GM12878 (cell line): ENCODE data around the gene CRELD2. TPM values are rescaled to one million over a fixed set of nuclear protein-coding genes. Genes with fewer than 3 reads are reported as not detected.
A peak's percentile ranks its signal among the peaks of the same experiment; 100 is the strongest.

Experiments used
- ATAC-seq: fragments of 200-7000 bp; cut with Tn5 transposase; 3 replicates; pipeline ENCODE4 v1.9.1; 2020; ENCODE audit warnings: mild to moderate bottlenecking, moderate library complexity
- BruUV-seq: library from RNA; stranded (reverse); fragments of 400-500 nt; replicated peaks from 2 replicates; lab custom pipeline; 2021; lab: Mats Ljungman, UMichigan
- CTCF ChIA-PET: fragments of 300-600 bp; sonication (Branson Sonifier 250); formaldehyde crosslinking; extraction: SDS; loops from one replicate; lab custom pipeline; 2021; ENCODE audit warnings: inconsistent platforms; lab: Yijun Ruan, JAX
- POLR2A ChIA-PET: fragments of 350-600 bp; formaldehyde crosslinking; extraction: SDS; loops from one replicate; lab custom pipeline; 2021; ENCODE audit warnings: inconsistent platforms; lab: Charles Lee
- RAD21 ChIA-PET: fragments of 300-600 bp; sonication (Branson Sonifier 250); formaldehyde crosslinking; loops from one replicate; lab custom pipeline; 2023; ENCODE audit warnings: antibody characterized with exemption; ENCODE audit not compliant: unreplicated experiment; lab: Charles Lee
- SMC1A ChIA-PET: fragments of 300-600 bp; sonication (Branson Sonifier 250); formaldehyde crosslinking; loops from one replicate; lab custom pipeline; 2023; ENCODE audit not compliant: unreplicated experiment, uncharacterized antibody; lab: Charles Lee
- DNase-seq: peaks from one replicate; pipeline ENCODE4 v3.0.0-alpha.2; 2011; ENCODE audit warnings: low read depth, low spot score
- FAIRE-seq: peaks from 3 replicates; lab custom pipeline; 2011; peaks lifted over from hg19 to GRCh38; lab: Jason Lieb, UNC
- H2AFZ ChIP-seq: 2 replicates; pipeline ENCODE4 v1.6.0; 2011; ENCODE audit warnings: low read depth, low read length, control low read depth; ENCODE audit not compliant: control insufficient read depth
- H3K27ac ChIP-seq: 2 replicates; pipeline ENCODE4 v1.5.1; 2011; ENCODE audit warnings: control low read depth; ENCODE audit not compliant: control insufficient read depth, insufficient read depth
- H3K27me3 ChIP-seq, 2 experiments: replicated peaks in 1 of 2; 2 replicates each; pipeline versions ENCODE4 v1.6.0 to v1.6.1; 2011; ENCODE audit warnings: low read length in 1 of 2; ENCODE audit not compliant: control insufficient read depth in 2 of 2, insufficient read depth in 2 of 2
- H3K36me3 ChIP-seq, 2 experiments: 2 replicates each; pipeline ENCODE4 v1.5.1; 2011; ENCODE audit warnings: low read length in 1 of 2; ENCODE audit not compliant: control insufficient read depth in 2 of 2, insufficient read depth in 2 of 2
- H3K4me1 ChIP-seq: 2 replicates; pipeline ENCODE4 v1.6.1; 2011; ENCODE audit warnings: mild to moderate bottlenecking, low read length, moderate library complexity, mixed read lengths; ENCODE audit not compliant: control insufficient read depth, insufficient read depth
- H3K4me2 ChIP-seq: 2 replicates; pipeline ENCODE4 v1.6.0; 2011; ENCODE audit warnings: control low read depth; ENCODE audit not compliant: control insufficient read depth, insufficient read depth
- H3K4me3 ChIP-seq: fragments of 200-600 bp; sonication (generic); 2 replicates; pipeline ENCODE4 v1.5.1; 2016
- H3K79me2 ChIP-seq: 2 replicates; pipeline ENCODE4 v1.6.0; 2011; ENCODE audit warnings: low read length; ENCODE audit not compliant: control insufficient read depth, insufficient read depth
- H3K9ac ChIP-seq: 2 replicates; pipeline ENCODE4 v1.8.0; 2011; ENCODE audit warnings: low read length, control low read depth, mixed read lengths; ENCODE audit not compliant: control insufficient read depth, insufficient read depth
- H3K9me3 ChIP-seq: replicated peaks from 3 replicates; pipeline ENCODE4 v1.5.1; 2011; ENCODE audit warnings: mild to moderate bottlenecking, low read length; ENCODE audit not compliant: control insufficient read depth, insufficient read depth
- H4K20me1 ChIP-seq: 2 replicates; pipeline ENCODE4 v1.6.0; 2011; ENCODE audit not compliant: control insufficient read depth, insufficient read depth
- BCL11A ChIP-seq: IDR thresholded peaks from 2 replicates; pipeline ENCODE4 v1.6.1; 2011; ENCODE audit warnings: low read depth, low read length
- BHLHE40 ChIP-seq, 2 experiments: fragments of 450-650 bp in 1 of 2; IDR thresholded peaks; 2 replicates each; pipeline ENCODE4 v1.6.1; 2011 to 2017; ENCODE audit warnings: low read depth in 2 of 2, borderline replicate concordance in 1 of 2, improper control_type of control experiment in 1 of 2, low read length in 1 of 2, mild to moderate bottlenecking in 1 of 2
- EGR1 ChIP-seq, 2 experiments: IDR thresholded peaks; 1 replicate in 1 of 2; 2 replicates in 1 of 2; pipeline ENCODE4 v1.6.1; 2011 to 2012; ENCODE audit warnings: low read depth in 2 of 2, low read length in 2 of 2, borderline replicate concordance in 1 of 2, mild to moderate bottlenecking in 1 of 2, moderate library complexity in 1 of 2
- ESRRA ChIP-seq: IDR thresholded peaks from 2 replicates; pipeline ENCODE4 v1.6.1; 2012; ENCODE audit warnings: mild to moderate bottlenecking, low read length, improper control_type of control experiment
- RUNX3 ChIP-seq: IDR thresholded peaks from 2 replicates; pipeline ENCODE4 v1.6.1; 2012; ENCODE audit warnings: low read length, inconsistent platforms
- STAT1 ChIP-seq: fragments of 450-650 bp; conservative IDR thresholded peaks from 2 replicates; pipeline ENCODE4 v1.6.1; 2014; ENCODE audit warnings: antibody characterized with exemption, mild to moderate bottlenecking
- ZBTB11 ChIP-seq: fragments of 450-650 bp; formaldehyde crosslinking; IDR thresholded peaks from 2 replicates; pipeline ENCODE4 v1.5.0; 2022; ENCODE audit warnings: mild to moderate bottlenecking, missing genetic modification characterization
- ZNF207 ChIP-seq: fragments of 450-650 bp; IDR thresholded peaks from 2 replicates; pipeline ENCODE4 v1.6.1; 2014; ENCODE audit warnings: antibody characterized with exemption, mild to moderate bottlenecking, borderline replicate concordance
- ZNF622 ChIP-seq: fragments of 450-650 bp; IDR thresholded peaks from 2 replicates; pipeline ENCODE4 v1.6.1; 2017; ENCODE audit warnings: mild to moderate bottlenecking, inconsistent platforms
- WGBS: methylation state at CpG from one replicate; pipeline ENCODE4 v1.1.6; 2016; ENCODE audit warnings: low lambda C conversion rate; ENCODE audit not compliant: insufficient replicate concordance, insufficient coverage; ENCODE audit errors: missing lambda C conversion rate; 5-methylcytosine and 5-hydroxymethylcytosine counted together
- in situ Hi-C: fragments of 300-500 bp; cut with MboI; formaldehyde crosslinking; loops from 9 replicates; pipeline ENCODE4 v1.14.3; 2018; ENCODE audit warnings: mixed read lengths
- intact Hi-C: fragments of 100-400 bp; cut with micrococcal nuclease; formaldehyde crosslinking; loops from one replicate; pipeline ENCODE4 v1.14.2; 2022; ENCODE audit not compliant: unreplicated experiment
- polyA plus RNA-seq, 11 experiments: library from polyadenylated mRNA; depleted of rRNA in 4 of 11; unstranded in 6 of 11; stranded (reverse) in 5 of 11; fragments of >200 nt; fragmentation: Nextera tagmentation in 4 of 11; fragmentation: Illumina TruSeq in 1 of 11; extraction: Ambion mirVana in 4 of 11; extraction: Trizol in 1 of 11; gene quantifications; 1 replicate in 1 of 11; 2 replicates in 10 of 11; pipeline versions ENCODE4 v1.2.1 to v1.2.3, GENCODE V29; 2011 to 2016; ENCODE audit warnings: inconsistent platforms in 2 of 11, missing spikeins in 2 of 11, low read depth in 1 of 11
- total RNA-seq, 4 experiments: library from RNA; depleted of rRNA in 3 of 4; stranded (reverse); fragments of >200 nt in 3 of 4; fragmentation: Illumina TruSeq in 1 of 4; extraction: Trizol in 1 of 4; gene quantifications; 2 replicates each; pipeline versions ENCODE4 v1.2.1 to v1.2.3, GENCODE V29; 2013 to 2021
- TF ChIP-seq, protein P1 (sequence below): IDR thresholded peaks from 2 replicates; pipeline ENCODE4 v1.6.1; 2012; ENCODE audit warnings: low read depth, low read length, improper control_type of control experiment

Gene CRELD2
- total and polyA plus RNA-seq, 10 of the 15 experiments (the other 5 are each of a cell fraction or from before 2014, with no cell fraction given), result 9.4 to 111 (median 25.9) TPM

DNA sequence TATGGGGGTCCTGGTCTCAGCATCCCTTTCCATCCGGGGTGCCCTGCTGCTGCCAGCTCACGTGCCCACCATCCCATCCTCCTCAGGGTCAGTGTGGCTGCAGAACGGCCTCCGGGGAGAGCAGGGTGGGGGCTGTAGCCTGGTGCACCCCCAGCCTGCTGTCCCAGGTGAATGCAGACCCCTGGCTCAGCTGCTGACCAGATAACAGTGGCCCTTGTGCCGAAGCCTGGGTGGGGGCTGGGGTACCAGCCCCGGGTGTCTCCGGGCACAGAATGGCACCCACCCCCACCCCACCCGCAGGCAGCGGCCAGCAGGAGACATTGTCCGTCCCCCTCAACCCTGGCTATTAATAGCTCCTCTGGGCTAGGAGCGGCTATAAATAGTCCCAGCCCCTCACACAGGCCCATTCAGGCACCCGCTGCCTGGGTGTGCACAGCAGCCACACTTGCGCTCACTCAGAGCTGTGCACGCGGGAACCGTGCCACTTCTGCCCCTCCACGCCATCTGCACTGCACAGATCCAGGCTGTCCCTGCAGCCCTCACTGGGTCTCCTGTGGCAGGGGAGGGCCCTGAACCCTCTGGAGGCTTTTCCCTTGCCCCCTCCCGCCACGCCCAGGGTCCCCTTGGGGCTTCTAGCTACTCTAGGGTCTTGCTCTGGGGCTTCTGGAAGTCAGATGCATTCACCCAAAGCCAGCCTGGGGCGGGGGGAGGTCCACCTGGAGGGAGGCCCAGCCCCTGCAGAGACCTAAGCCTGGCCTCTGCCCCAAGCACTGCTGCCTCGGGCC is 18.7 kb downstream of the CRELD2 start:
- in situ Hi-C loops, result no loop called here

DNA sequence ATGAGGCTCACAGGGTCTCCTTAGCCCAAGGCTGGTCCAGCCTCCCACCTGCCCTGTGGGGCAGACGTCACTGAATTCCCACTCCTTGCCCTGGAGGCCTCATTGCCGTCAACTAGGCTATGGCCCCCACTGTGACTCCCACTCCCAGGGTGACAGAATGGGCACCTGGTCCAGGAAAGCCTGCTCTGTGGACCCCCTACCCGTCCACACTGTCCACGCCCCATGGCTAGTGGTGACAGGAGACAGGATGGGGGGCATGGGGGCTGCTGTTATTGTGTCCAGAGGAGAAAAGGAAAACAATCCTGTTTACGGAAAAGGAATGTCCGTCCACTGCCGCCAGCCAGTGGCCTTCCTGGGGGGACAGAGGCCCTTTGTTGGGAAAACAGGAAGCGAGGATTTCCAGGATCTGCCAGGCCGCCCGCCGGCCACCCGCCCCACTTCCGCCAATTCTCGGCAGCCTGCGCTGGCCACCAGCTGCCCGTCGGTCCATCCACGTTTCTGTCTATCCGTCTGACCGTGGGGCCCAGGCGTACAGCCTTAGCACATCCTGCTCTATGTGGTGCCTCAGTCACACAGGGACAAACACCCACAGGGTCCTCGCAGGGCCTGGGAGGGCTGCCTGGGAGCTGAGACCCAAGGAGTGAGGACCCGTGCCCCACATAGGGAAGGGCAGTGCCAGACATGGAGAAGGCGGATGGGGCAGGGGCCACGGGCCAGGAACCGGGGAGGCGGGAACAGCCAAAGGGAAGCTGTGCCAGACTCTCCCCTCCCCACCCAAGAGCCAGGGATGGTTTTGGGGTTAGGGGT is 19.5 kb downstream of the CRELD2 start:
- no peaks in the 10 kb centered on the region for H3K36me3 ChIP-seq
- intact Hi-C loops (loop anchor here (10.0 kb wide), 1 partner anchor 257 kb away; no protein-coding TSS in a partner anchor), in situ Hi-C loops (no loop called here)
- no peak overlapping the region for H3K27ac ChIP-seq
- H3K4me1 ChIP-seq, result peaks cover 30% of the 10 kb centered on the region
- H2AFZ ChIP-seq, result no peak overlapping the region
- no peak overlapping the region for H3K4me3 ChIP-seq
- ATAC-seq, result no peak
- WGBS, result 86% methylated on average over 27 of the region's 27 CpGs
- H3K79me2 ChIP-seq, result peaks cover 11% of the 10 kb centered on the region
- H3K27me3 ChIP-seq, result no peaks in the 10 kb centered on the region
- no TSS peak for BruUV-seq
- no peaks in the 10 kb centered on the region for H4K20me1 ChIP-seq
- TF ChIP-seq EGR1 (IDR thresholded peaks at IDR 0.05; ENCODE audit: borderline replicate concordance in 1 of 2, low read depth in 2 of 2, low read length in 2 of 2) (no peak), ESRRA (no peak), BCL11A (no peak), ZNF622 (no peak), RUNX3 (no peak), ZNF207 (no peak), ZBTB11 (CRISPR knock-in tag) (no peak)
- TF ChIP-seq, protein P1, sequence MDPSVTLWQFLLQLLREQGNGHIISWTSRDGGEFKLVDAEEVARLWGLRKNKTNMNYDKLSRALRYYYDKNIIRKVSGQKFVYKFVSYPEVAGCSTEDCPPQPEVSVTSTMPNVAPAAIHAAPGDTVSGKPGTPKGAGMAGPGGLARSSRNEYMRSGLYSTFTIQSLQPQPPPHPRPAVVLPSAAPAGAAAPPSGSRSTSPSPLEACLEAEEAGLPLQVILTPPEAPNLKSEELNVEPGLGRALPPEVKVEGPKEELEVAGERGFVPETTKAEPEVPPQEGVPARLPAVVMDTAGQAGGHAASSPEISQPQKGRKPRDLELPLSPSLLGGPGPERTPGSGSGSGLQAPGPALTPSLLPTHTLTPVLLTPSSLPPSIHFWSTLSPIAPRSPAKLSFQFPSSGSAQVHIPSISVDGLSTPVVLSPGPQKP, result no peak
- TF ChIP-seq, all 136 proteins: peak for 0
- Histone ChIP-seq H3K4me2 (no peak overlapping the region), H3K9ac (no peak overlapping the region), H3K9me3 (no peaks in the 10 kb centered on the region)
- ChIA-PET POLR2A (no interaction called here), RAD21 (no interaction called here), CTCF (no interaction called here), SMC1A (no interaction called here)
- DNase-seq (no peak), FAIRE-seq (no peak)

More for the DNA sequence above, 18.7 kb downstream of the CRELD2 start:
- Histone ChIP-seq H3K4me2 (peak overlapping the region; percentile 77; the same call in 1 of the 2 replicates), H3K9ac (peak overlapping the region; percentile 61), H3K9me3 (no peaks in the 10 kb centered on the region), H3K79me2 (peaks cover 7% of the 10 kb centered on the region), H3K27ac (no peak overlapping the region), H3K4me1 (peaks cover 37% of the 10 kb centered on the region), H3K36me3 (no peaks in the 10 kb centered on the region), H4K20me1 (no peaks in the 10 kb centered on the region), H3K4me3 (no peak overlapping the region), H2AFZ (no peak overlapping the region), H3K27me3 (no peaks in the 10 kb centered on the region)
- SMC1A ChIA-PET, result no interaction called here
- RAD21 ChIA-PET, result interaction anchor here (1.7 kb wide), 1 partner anchor 25 kb away, joined by 15 read pairs; no protein-coding TSS in a partner anchor
- CTCF ChIA-PET, result interaction anchor here (1.2 to 1.4 kb wide), 4 partner anchors 8 to 40 kb away, joined by 4 to 5 read pairs (median 4); no protein-coding TSS in a partner anchor
- DNase-seq (no peak), FAIRE-seq (no peak), ATAC-seq (no peak)
- POLR2A ChIA-PET, result interaction anchor here (1.2 to 1.8 kb wide), 4 partner anchors 15 to 30 kb away, joined by 3 to 15 read pairs (median 6); partner anchors contain the start of gene PIM3
- WGBS, result 55% methylated on average over 21 of the region's 21 CpGs
- intact Hi-C loops, result loop anchor here (10.0 kb wide), 1 partner anchor 258 kb away; no protein-coding TSS in a partner anchor
- BruUV-seq, result no TSS peak
- TF ChIP-seq STAT1, result no peak
- peak in 1 of 2 experiments; percentile 44; a peak in 1 of 4 replicates for TF ChIP-seq BHLHE40 (IDR thresholded peaks at IDR 0.05; ENCODE audit: borderline replicate concordance in 1 of 2, low read depth in 2 of 2, low read length in 1 of 2)
